ENCODE data around the gene KMT2D.

The KMT2D gene, protein sequence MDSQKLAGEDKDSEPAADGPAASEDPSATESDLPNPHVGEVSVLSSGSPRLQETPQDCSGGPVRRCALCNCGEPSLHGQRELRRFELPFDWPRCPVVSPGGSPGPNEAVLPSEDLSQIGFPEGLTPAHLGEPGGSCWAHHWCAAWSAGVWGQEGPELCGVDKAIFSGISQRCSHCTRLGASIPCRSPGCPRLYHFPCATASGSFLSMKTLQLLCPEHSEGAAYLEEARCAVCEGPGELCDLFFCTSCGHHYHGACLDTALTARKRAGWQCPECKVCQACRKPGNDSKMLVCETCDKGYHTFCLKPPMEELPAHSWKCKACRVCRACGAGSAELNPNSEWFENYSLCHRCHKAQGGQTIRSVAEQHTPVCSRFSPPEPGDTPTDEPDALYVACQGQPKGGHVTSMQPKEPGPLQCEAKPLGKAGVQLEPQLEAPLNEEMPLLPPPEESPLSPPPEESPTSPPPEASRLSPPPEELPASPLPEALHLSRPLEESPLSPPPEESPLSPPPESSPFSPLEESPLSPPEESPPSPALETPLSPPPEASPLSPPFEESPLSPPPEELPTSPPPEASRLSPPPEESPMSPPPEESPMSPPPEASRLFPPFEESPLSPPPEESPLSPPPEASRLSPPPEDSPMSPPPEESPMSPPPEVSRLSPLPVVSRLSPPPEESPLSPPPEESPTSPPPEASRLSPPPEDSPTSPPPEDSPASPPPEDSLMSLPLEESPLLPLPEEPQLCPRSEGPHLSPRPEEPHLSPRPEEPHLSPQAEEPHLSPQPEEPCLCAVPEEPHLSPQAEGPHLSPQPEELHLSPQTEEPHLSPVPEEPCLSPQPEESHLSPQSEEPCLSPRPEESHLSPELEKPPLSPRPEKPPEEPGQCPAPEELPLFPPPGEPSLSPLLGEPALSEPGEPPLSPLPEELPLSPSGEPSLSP (N-terminal part only)

DNA sequence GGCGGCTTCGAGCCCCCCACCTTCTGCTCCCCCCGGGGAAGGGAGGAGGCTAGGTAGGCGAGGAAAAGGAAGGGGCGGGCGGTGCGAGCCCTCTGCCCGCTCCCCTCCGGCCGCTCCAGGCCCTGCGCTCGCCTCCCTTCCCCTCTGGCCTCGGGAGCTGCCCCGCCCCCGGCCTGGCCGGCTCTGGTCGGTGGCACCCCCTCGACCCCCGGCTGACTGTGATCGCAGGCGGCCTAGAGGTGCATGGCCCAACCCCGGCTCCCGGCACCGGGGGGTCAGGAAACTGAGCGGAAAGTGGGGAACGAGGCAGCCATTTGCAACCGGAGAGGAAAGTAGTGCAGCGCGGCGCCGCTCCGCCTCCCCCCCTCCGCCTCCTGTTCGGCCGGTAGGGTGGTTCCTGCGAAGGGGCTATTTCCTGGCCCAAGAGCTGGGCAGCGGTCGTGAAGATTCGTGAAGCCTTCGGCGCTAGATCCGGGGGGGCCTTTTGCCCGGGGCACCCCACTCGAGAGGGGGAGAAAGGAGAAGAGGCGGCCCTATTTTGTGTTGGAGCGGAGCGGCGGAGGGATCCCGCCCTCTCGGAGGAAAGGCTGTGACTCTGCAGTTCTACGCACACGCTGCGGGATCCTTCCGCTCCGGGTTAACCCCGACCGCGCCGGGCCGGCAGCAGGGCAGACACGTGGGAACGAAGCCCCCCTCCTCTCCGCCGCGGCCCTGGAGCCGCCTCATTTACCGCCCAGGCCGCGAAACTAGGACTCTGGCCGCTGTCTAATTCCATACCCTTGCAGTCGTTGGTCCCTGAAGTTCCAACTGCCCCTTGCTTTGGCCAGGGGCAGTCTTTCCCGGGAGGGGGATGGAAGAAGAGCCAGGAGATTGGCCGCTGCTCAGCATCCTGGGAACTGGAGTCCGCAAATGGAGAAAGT is at the start of gene KMT2D:
Gene KMT2D (minus strand): TSS at position 558 of the 920 bp plus-strand sequence. CDS start 5,470 bp downstream, outside the sequence.
- Histone ChIP-seq H3K4me3 (ENCODE audit: low read length) (peak within 1 kb of the TSS; percentile 63), H3K4me1 (ENCODE audit: control insufficient read depth, insufficient read depth, low read length) (peaks cover 36% of the 10 kb centered on the region), H3K36me3 (ENCODE audit: control insufficient read depth, insufficient read depth, low read length) (no peaks in the 10 kb centered on the region), H3K9ac (ENCODE audit: low read length) (peak within 1 kb of the TSS; percentile 98), H3K27me3 (ENCODE audit: control insufficient read depth, insufficient read depth, low read length) (no peaks in the 10 kb centered on the region), H3K9me3 (ENCODE audit: control insufficient read depth, low read length) (no peaks in the 10 kb centered on the region)

DNA sequence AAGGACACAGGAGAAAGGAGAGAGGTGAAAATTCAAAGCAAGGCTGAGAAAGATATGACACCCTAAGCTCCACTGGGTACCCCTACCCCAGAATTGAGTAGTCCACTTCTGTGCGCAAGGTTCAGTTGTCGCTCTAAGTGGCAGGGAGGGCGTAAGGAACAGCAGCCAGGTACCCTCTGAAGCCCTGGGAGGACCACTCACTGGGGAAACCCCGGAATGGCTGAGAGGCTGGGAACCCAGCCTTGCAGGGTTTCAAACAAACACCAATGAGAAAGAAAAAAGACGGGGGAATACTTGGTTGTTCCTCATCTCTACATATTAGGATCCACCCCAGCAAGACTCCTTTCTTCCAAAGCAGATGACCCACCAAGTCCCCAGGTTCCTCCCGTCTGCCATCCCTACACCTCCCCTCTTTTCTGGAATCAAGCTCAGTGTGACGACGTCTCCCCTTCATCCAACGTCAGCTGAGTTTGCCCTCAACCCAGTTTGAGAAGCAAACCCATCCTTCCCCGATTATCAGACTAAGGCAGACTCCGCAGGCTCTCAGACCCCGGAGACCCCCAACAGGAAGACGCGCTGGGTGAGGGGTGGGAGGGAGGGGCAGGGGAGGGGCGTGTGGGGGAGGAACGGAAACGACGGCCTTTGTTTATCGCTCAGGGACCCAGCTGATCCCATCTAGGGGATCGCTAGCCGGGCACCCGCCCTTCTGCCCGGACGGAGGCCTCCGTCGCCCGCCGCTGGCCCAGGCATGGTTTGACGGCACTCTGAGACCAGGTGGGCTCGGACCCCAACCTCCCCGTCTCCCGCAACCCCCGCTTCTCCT is 49.3 kb upstream of the KMT2D start:
- H3K36me3 ChIP-seq (ENCODE audit: control insufficient read depth, insufficient read depth, low read length): no peaks in the 10 kb centered on the region
- H3K9me3 ChIP-seq (ENCODE audit: control insufficient read depth, low read length): no peaks in the 10 kb centered on the region
- peak overlapping the region; percentile 95 for H3K9ac ChIP-seq (ENCODE audit: low read length)
- peak overlapping the region; percentile 85 for H3K4me3 ChIP-seq (ENCODE audit: low read length)
- peaks cover 22% of the 10 kb centered on the region for H3K4me1 ChIP-seq (ENCODE audit: control insufficient read depth, insufficient read depth, low read length)
- no peaks in the 10 kb centered on the region for H3K27me3 ChIP-seq (ENCODE audit: control insufficient read depth, insufficient read depth, low read length)

DNA sequence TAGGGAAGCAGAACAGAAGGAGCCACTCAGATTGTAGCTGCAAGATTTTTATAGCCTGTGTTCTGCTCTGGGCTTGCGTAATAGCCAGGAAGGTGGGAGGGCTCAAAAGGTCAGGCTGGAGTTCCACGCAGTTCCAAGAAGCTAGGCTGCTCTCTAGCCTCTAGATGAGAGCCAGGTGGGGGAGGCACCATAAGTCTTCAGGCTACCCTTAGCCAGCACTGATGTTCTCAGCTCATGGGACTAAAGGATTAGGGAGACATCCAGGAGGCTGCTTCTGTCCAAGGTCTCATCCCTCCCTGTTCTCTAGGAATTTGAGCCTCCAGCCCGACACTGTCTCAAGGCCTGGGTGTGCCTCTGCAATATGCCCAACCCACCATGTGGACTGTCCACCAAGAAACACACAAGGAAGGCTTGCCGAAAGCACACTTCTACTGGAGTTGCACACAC is 48.4 kb upstream of the KMT2D start:
- Histone ChIP-seq H3K4me1 (ENCODE audit: control insufficient read depth, insufficient read depth, low read length) (peaks cover 23% of the 10 kb centered on the region), H3K36me3 (ENCODE audit: control insufficient read depth, insufficient read depth, low read length) (no peaks in the 10 kb centered on the region), H3K27me3 (ENCODE audit: control insufficient read depth, insufficient read depth, low read length) (no peaks in the 10 kb centered on the region), H3K9me3 (ENCODE audit: control insufficient read depth, low read length) (no peaks in the 10 kb centered on the region), H3K4me3 (ENCODE audit: low read length) (no peak overlapping the region), H3K9ac (ENCODE audit: low read length) (no peak overlapping the region)

DNA sequence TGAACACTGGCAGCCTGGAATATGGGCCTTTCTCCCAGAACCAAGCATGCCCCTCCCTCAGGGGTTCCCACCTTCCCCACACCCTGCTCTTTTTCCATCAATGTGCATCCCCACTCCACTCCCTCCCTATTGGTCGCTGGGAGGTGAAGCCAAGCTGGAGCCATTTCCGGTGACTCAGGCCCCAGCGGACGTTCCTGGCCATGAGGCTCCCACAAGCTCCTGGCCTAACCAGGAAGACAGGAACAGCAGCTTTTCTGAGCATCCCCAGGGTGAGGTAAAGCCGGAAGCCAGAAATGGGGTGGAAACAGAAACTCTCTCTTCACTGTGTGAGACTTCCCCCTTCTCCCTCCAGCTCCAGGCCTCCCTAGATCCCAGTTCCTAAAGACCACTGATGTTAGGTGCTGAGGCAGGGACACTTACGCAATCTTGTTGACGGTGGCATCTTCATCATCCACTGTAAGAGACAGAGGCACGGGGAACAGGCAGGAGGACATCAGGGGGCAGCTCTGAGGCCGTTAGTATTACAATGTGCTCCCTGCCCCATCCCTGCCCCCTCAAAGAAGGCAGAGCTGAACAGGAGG is 45.0 kb upstream of the KMT2D start:
- Histone ChIP-seq H3K9ac (ENCODE audit: low read length) (no peak overlapping the region), H3K27me3 (ENCODE audit: control insufficient read depth, insufficient read depth, low read length) (no peaks in the 10 kb centered on the region), H3K36me3 (ENCODE audit: control insufficient read depth, insufficient read depth, low read length) (peaks cover 19% of the 10 kb centered on the region), H3K4me3 (ENCODE audit: low read length) (no peak overlapping the region), H3K4me1 (ENCODE audit: control insufficient read depth, insufficient read depth, low read length) (peaks cover 17% of the 10 kb centered on the region), H3K9me3 (ENCODE audit: control insufficient read depth, low read length) (no peaks in the 10 kb centered on the region)

DNA sequence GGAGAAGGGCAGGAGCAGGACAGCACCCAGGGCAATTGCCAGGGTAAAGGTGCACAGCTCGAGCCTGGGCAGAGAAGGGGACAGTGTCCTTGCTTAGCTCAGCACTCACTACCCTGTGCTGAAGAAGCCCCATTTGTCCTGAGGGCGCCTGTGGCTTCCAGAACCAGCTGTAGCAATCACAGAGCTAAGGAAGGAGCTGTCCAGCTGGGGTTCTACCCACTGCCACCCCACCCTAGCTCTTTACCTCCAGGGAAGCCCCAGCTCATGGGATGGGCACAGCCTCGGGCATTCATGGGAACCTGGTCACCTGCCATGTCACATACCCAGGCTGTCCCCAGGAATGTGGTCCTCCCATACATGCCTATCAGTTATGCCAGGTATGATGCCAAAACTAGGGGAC is 44.2 kb upstream of the KMT2D start:
- Histone ChIP-seq H3K9ac (ENCODE audit: low read length) (no peak overlapping the region), H3K9me3 (ENCODE audit: control insufficient read depth, low read length) (no peaks in the 10 kb centered on the region), H3K4me3 (ENCODE audit: low read length) (no peak overlapping the region), H3K27me3 (ENCODE audit: control insufficient read depth, insufficient read depth, low read length) (no peaks in the 10 kb centered on the region), H3K4me1 (ENCODE audit: control insufficient read depth, insufficient read depth, low read length) (peaks cover 17% of the 10 kb centered on the region), H3K36me3 (ENCODE audit: control insufficient read depth, insufficient read depth, low read length) (peaks cover 23% of the 10 kb centered on the region)

DNA sequence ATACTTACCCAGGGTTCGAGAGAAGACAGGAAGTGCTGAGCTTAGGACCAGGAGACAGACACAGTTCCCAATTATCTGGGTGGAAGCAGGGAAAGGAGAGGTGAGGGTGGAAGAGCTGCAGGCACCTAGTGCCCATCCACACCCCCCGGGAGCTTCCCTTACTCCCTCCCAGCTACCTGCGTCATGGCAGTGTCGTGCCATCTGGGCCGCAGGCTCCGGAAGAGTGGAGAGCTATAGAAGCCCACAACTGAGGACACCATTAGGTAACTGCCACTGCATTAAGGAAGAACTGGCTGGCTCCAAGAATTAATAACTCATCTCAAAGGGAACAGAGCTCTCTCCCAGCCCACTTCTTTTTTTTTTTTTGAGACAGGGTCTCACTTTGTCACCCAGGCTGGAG is 39.8 kb upstream of the KMT2D start:
- H3K36me3 ChIP-seq (ENCODE audit: control insufficient read depth, insufficient read depth, low read length): peaks cover 24% of the 10 kb centered on the region
- peaks cover 4% of the 10 kb centered on the region for H3K4me1 ChIP-seq (ENCODE audit: control insufficient read depth, insufficient read depth, low read length)
- no peak overlapping the region for H3K9ac ChIP-seq (ENCODE audit: low read length)
- H3K9me3 ChIP-seq (ENCODE audit: control insufficient read depth, low read length): no peaks in the 10 kb centered on the region
- no peak overlapping the region for H3K4me3 ChIP-seq (ENCODE audit: low read length)
- peaks cover 2% of the 10 kb centered on the region for H3K27me3 ChIP-seq (ENCODE audit: control insufficient read depth, insufficient read depth, low read length)

DNA sequence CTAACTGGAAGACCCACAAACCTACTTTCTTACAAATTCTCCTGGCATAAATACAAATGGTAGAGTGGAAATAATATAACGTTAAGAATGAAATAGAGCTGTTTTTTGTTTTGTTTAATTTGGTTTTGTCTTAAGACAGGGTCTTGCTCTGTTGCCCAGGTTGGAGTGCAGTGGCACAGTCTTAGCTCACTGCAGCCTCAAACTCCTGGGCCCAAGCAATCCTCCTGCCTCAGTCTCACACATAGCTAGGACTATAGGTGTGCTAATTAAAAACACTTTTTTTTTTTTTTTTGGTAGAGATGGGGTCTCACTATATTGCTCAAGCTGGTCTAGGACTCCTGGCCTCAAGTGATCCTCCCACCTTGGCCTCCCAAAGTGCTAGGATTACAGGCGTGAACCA is 38.1 kb upstream of the KMT2D start:
- peaks cover 24% of the 10 kb centered on the region for H3K36me3 ChIP-seq (ENCODE audit: control insufficient read depth, insufficient read depth, low read length)

DNA sequence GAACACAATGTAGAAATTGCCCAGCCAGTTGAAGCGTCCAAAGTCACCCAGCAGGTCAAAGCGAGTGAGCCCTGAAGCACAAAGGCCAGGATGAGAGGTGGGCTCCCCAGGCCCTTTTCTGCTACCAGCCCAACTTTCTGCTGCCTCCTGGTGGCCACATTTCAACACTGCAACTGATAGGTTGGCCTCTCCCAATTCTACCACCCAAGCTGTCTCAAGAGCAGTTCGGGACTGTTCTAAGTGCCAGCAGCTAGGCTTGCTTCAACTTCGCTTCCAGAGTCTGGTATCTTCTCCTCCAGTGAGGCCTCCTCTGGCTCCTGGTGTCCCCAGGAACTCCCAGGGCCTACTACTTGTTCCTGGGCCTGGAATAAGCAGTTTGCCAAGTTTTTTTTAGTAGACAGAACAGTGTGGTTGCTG is 37.4 kb upstream of the KMT2D start:
- Histone ChIP-seq H3K36me3 (ENCODE audit: control insufficient read depth, insufficient read depth, low read length) (peaks cover 24% of the 10 kb centered on the region), H3K9ac (ENCODE audit: low read length) (no peak overlapping the region), H3K9me3 (ENCODE audit: control insufficient read depth, low read length) (no peaks in the 10 kb centered on the region), H3K4me3 (ENCODE audit: low read length) (no peak overlapping the region), H3K4me1 (ENCODE audit: control insufficient read depth, insufficient read depth, low read length) (peaks cover 14% of the 10 kb centered on the region), H3K27me3 (ENCODE audit: control insufficient read depth, insufficient read depth, low read length) (peaks cover 25% of the 10 kb centered on the region)

More for the DNA sequence above, 38.1 kb upstream of the KMT2D start:
- Histone ChIP-seq H3K9me3 (ENCODE audit: control insufficient read depth, low read length) (no peaks in the 10 kb centered on the region), H3K4me1 (ENCODE audit: control insufficient read depth, insufficient read depth, low read length) (peaks cover 13% of the 10 kb centered on the region), H3K4me3 (ENCODE audit: low read length) (no peak overlapping the region), H3K27me3 (ENCODE audit: control insufficient read depth, insufficient read depth, low read length) (peaks cover 19% of the 10 kb centered on the region), H3K9ac (ENCODE audit: low read length) (no peak overlapping the region)

DNA sequence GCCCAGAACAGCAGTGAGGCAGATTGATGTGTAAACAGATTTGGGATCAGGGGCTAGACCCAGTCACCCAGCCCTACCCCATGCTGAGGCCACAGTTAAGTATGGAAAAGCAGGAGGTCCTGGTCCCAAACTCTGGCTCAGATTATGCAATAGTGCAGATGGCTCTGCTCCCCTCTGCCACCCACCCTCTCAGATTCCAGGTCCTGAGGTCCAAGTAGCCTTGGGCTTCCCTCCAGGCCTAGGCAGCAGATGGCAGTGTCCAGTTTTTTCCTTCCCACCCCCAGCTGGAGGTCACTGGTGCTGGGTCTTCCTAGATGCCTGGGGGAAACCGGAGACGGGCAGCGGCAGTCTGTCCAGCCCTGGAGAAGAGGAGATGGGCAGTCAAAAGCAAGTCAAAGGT is 36.8 kb upstream of the KMT2D start:
- peaks cover 20% of the 10 kb centered on the region for H3K36me3 ChIP-seq (ENCODE audit: control insufficient read depth, insufficient read depth, low read length)
- peaks cover 15% of the 10 kb centered on the region for H3K4me1 ChIP-seq (ENCODE audit: control insufficient read depth, insufficient read depth, low read length)
- no peaks in the 10 kb centered on the region for H3K9me3 ChIP-seq (ENCODE audit: control insufficient read depth, low read length)

DNA sequence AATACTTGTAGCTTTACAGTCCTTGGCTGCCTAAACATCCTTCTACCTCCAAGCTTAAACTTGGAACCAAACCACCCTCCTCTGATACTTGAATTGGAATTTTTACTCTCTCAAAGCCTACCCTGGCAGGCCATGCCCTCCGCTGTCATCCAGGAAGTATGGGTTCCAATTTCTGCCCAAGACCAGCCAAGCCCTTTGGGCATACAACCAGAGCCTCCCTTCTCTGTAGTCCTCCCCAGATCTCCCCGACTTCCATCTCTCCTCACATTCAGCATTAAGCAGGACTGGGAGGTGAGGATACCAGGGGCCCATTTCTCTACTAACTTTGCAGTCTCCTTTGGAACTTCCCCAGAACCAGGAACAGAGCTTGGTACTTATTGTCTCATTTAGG is 34.4 kb upstream of the KMT2D start:
- Histone ChIP-seq H3K9me3 (ENCODE audit: control insufficient read depth, low read length) (no peaks in the 10 kb centered on the region), H3K4me3 (ENCODE audit: low read length) (no peak overlapping the region)

More for the DNA sequence above, 36.8 kb upstream of the KMT2D start:
- H3K9ac ChIP-seq (ENCODE audit: low read length): no peak overlapping the region
- no peak overlapping the region for H3K4me3 ChIP-seq (ENCODE audit: low read length)
- H3K27me3 ChIP-seq (ENCODE audit: control insufficient read depth, insufficient read depth, low read length): peaks cover 32% of the 10 kb centered on the region

More for the DNA sequence above, 34.4 kb upstream of the KMT2D start:
- Histone ChIP-seq H3K27me3 (ENCODE audit: control insufficient read depth, insufficient read depth, low read length) (peaks cover 56% of the 10 kb centered on the region), H3K4me1 (ENCODE audit: control insufficient read depth, insufficient read depth, low read length) (peaks cover 37% of the 10 kb centered on the region), H3K9ac (ENCODE audit: low read length) (no peak overlapping the region), H3K36me3 (ENCODE audit: control insufficient read depth, insufficient read depth, low read length) (peaks cover 3% of the 10 kb centered on the region)
